K562 (cell line): ENCODE data around the gene CHRM1. TPM values are rescaled to one million over a fixed set of nuclear protein-coding genes. Genes with fewer than 3 reads are reported as not detected.

Experiments
- BHLHE40 ChIP-seq: IDR thresholded peaks from 2 replicates; pipeline ENCODE4 v1.6.1; 2011; ENCODE audit warnings: low read length, improper control_type of control experiment
- PBX2 ChIP-seq, 2 experiments: IDR thresholded peaks in 1 of 2; conservative IDR thresholded peaks in 1 of 2; 2 replicates each; pipeline ENCODE4 v1.6.1; 2016; ENCODE audit warnings: low read depth in 2 of 2, mild to moderate bottlenecking in 1 of 2, missing compliant biosample characterization in 1 of 2, missing genetic modification characterization in 1 of 2, moderate library complexity in 1 of 2
- PKNOX1 ChIP-seq: fragments of 450-650 bp; IDR thresholded peaks from 2 replicates; pipeline ENCODE4 v1.6.1; 2016
- SMARCA4 ChIP-seq: fragments of 450-650 bp; IDR thresholded peaks from 2 replicates; pipeline ENCODE4 v1.6.1; 2016
- VEZF1 ChIP-seq: fragments of 200-800 bp; sonication (Bioruptor generic); IDR thresholded peaks from 2 replicates; pipeline ENCODE4 v1.6.1; 2017; ENCODE audit warnings: missing genetic modification characterization, missing compliant biosample characterization
- polyA plus RNA-seq, 8 experiments: library from polyadenylated mRNA; depleted of rRNA in 4 of 8; stranded (reverse) in 5 of 8; unstranded in 3 of 8; fragments of >200 nt; fragmentation: Nextera tagmentation in 2 of 8; fragmentation: Illumina TruSeq in 1 of 8; extraction: Ambion mirVana in 2 of 8; extraction: Trizol in 1 of 8; gene quantifications; 2 replicates each; pipeline versions ENCODE4 v1.2.1 to v1.2.3, GENCODE V29; 2011 to 2014; ENCODE audit warnings: inconsistent platforms in 1 of 8, missing spikeins in 1 of 8
- total RNA-seq, 7 experiments: library from RNA; depleted of rRNA in 6 of 7; stranded (reverse); fragments of >200 nt in 6 of 7; fragmentation: Illumina TruSeq in 2 of 7; extraction: Trizol in 2 of 7; gene quantifications; 2 replicates each; pipeline versions ENCODE4 v1.2.1 to v1.2.3, GENCODE V29; 2011 to 2021; ENCODE audit warnings: low replicate concordance in 1 of 7
- TF ChIP-seq, protein P1 (sequence below): fragments of 200-600 bp; sonication (generic); IDR thresholded peaks from one replicate; pipeline ENCODE4 v1.6.1; 2012; ENCODE audit warnings: mild to moderate bottlenecking, low read depth, low read length, inconsistent platforms

CHRM1 gene
- total and polyA plus RNA-seq, 9 of the 15 experiments (the other 6 are each of a cell fraction or from before 2014, with no cell fraction given) = not detected

GRCh38 chr11:62958547-62959421 lies 37.6 kb upstream of the CHRM1 start (continued):
- TF ChIP-seq, protein P1, sequence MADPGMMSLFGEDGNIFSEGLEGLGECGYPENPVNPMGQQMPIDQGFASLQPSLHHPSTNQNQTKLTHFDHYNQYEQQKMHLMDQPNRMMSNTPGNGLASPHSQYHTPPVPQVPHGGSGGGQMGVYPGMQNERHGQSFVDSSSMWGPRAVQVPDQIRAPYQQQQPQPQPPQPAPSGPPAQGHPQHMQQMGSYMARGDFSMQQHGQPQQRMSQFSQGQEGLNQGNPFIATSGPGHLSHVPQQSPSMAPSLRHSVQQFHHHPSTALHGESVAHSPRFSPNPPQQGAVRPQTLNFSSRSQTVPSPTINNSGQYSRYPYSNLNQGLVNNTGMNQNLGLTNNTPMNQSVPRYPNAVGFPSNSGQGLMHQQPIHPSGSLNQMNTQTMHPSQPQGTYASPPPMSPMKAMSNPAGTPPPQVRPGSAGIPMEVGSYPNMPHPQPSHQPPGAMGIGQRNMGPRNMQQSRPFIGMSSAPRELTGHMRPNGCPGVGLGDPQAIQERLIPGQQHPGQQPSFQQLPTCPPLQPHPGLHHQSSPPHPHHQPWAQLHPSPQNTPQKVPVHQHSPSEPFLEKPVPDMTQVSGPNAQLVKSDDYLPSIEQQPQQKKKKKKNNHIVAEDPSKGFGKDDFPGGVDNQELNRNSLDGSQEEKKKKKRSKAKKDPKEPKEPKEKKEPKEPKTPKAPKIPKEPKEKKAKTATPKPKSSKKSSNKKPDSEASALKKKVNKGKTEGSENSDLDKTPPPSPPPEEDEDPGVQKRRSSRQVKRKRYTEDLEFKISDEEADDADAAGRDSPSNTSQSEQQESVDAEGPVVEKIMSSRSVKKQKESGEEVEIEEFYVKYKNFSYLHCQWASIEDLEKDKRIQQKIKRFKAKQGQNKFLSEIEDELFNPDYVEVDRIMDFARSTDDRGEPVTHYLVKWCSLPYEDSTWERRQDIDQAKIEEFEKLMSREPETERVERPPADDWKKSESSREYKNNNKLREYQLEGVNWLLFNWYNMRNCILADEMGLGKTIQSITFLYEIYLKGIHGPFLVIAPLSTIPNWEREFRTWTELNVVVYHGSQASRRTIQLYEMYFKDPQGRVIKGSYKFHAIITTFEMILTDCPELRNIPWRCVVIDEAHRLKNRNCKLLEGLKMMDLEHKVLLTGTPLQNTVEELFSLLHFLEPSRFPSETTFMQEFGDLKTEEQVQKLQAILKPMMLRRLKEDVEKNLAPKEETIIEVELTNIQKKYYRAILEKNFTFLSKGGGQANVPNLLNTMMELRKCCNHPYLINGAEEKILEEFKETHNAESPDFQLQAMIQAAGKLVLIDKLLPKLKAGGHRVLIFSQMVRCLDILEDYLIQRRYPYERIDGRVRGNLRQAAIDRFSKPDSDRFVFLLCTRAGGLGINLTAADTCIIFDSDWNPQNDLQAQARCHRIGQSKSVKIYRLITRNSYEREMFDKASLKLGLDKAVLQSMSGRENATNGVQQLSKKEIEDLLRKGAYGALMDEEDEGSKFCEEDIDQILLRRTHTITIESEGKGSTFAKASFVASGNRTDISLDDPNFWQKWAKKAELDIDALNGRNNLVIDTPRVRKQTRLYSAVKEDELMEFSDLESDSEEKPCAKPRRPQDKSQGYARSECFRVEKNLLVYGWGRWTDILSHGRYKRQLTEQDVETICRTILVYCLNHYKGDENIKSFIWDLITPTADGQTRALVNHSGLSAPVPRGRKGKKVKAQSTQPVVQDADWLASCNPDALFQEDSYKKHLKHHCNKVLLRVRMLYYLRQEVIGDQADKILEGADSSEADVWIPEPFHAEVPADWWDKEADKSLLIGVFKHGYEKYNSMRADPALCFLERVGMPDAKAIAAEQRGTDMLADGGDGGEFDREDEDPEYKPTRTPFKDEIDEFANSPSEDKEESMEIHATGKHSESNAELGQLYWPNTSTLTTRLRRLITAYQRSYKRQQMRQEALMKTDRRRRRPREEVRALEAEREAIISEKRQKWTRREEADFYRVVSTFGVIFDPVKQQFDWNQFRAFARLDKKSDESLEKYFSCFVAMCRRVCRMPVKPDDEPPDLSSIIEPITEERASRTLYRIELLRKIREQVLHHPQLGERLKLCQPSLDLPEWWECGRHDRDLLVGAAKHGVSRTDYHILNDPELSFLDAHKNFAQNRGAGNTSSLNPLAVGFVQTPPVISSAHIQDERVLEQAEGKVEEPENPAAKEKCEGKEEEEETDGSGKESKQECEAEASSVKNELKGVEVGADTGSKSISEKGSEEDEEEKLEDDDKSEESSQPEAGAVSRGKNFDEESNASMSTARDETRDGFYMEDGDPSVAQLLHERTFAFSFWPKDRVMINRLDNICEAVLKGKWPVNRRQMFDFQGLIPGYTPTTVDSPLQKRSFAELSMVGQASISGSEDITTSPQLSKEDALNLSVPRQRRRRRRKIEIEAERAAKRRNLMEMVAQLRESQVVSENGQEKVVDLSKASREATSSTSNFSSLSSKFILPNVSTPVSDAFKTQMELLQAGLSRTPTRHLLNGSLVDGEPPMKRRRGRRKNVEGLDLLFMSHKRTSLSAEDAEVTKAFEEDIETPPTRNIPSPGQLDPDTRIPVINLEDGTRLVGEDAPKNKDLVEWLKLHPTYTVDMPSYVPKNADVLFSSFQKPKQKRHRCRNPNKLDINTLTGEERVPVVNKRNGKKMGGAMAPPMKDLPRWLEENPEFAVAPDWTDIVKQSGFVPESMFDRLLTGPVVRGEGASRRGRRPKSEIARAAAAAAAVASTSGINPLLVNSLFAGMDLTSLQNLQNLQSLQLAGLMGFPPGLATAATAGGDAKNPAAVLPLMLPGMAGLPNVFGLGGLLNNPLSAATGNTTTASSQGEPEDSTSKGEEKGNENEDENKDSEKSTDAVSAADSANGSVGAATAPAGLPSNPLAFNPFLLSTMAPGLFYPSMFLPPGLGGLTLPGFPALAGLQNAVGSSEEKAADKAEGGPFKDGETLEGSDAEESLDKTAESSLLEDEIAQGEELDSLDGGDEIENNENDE = no peak
- no peak for TF ChIP-seq PBX2 (CRISPR knock-in tag; IDR thresholded peaks at IDR 0.05; ENCODE audit: low read depth)
- peak; percentile 88 for TF ChIP-seq PBX2 (tag; conservative IDR thresholded peaks at IDR 0.05; ENCODE audit: low read depth)
- TF ChIP-seq VEZF1 (CRISPR knock-in tag) = peak; percentile 41; the same call in 1 of the 2 replicates
- no peak for TF ChIP-seq SMARCA4
- peak; percentile 29; the same call in 1 of the 2 replicates for TF ChIP-seq BHLHE40
- no peak for TF ChIP-seq PKNOX1
